ENCODE data around the gene GJB3. TPM values are rescaled to one million over a fixed set of nuclear protein-coding genes. Genes with fewer than 3 reads are reported as not detected.

Gene GJB3
- total and polyA plus RNA-seq, 2 of the 13 experiments (the other 11 are each of a cell fraction or from before 2014, with no cell fraction given), result not detected

- Histone ChIP-seq H3K27ac (ENCODE audit: extremely low read length, insufficient read depth, low read length) (no peak overlapping the region), H2AFZ (ENCODE audit: low read length) (no peak overlapping the region), H3K9ac (ENCODE audit: insufficient read depth, low read depth, low read length) (no peak overlapping the region), H3K4me2 (ENCODE audit: low read depth, low read length) (no peak overlapping the region), H3K36me3 (replicated peaks in 1 of 2; ENCODE audit: control insufficient read depth in 1 of 2, insufficient read depth in 2 of 2, low read length in 2 of 2) (no peaks in the 10 kb centered on the region), H3K4me1 (ENCODE audit: insufficient read depth, low read length) (no peaks in the 10 kb centered on the region), H3K27me3 (ENCODE audit: control insufficient read depth in 1 of 2, insufficient read depth in 2 of 2, low read length in 2 of 2) (peaks cover 10 to 34% of the 10 kb centered on the region in 2 experiments; a peak in 4 of 5 replicates), H4K20me1 (ENCODE audit: insufficient read depth, low read length) (no peaks in the 10 kb centered on the region), H3K9me3 (ENCODE audit: low read length) (no peaks in the 10 kb centered on the region), H3K4me3 (replicated peaks in 1 of 3; ENCODE audit: insufficient read depth in 1 of 3, low read depth in 2 of 3, low read length in 3 of 3) (no peak overlapping the region), H3K79me2 (ENCODE audit: insufficient read depth, low read length) (no peaks in the 10 kb centered on the region)
- in situ Hi-C loops (cut with HindIII; ENCODE audit: extremely low pct_ligation_motif_present, low pct_unique_long_range_greater_than_20kb) (no loop called here), intact Hi-C loops (cut with micrococcal nuclease; ENCODE audit: unreplicated experiment) (no loop called here)
- DNase-seq (ENCODE audit: low spot score), result no peak
- WGBS (ENCODE audit: low lambda C conversion rate), result 54% methylated on average over 3 of the region's 5 CpGs
- FAIRE-seq, result no peak
- ATAC-seq, result no peak
- ChIA-PET CTCF (ENCODE audit: low intra/inter-chr PET ratio, low total read pairs) (no interaction called here), POLR2A (no interaction called here)
- TF ChIP-seq ZNF704 (CRISPR knock-in tag; IDR thresholded peaks at IDR 0.05; ENCODE audit: borderline replicate concordance) (no peak), SUZ12 (IDR thresholded peaks at IDR 0.05; ENCODE audit: low read depth, low read length) (no peak), HOXA9 (CRISPR knock-in tag; IDR thresholded peaks at IDR 0.05; ENCODE audit: borderline replicate concordance) (no peak), ZFP41 (CRISPR knock-in tag; IDR thresholded peaks at IDR 0.05; ENCODE audit: borderline replicate concordance) (no peak), SRSF1 (optimal IDR thresholded peaks at IDR 0.05; ENCODE audit: low read depth, low read length) (no peak), ZNF121 (CRISPR knock-in tag; IDR thresholded peaks at IDR 0.05) (no peak), HNRNPK (IDR thresholded peaks at IDR 0.05; ENCODE audit: low read depth, low read length, poor library complexity, severe bottlenecking) (no peak), ZMAT3 (CRISPR knock-in tag; conservative IDR thresholded peaks at IDR 0.05) (no peak), ZNF530 (CRISPR knock-in tag; IDR thresholded peaks at IDR 0.05; ENCODE audit: low read depth) (no peak), PLRG1 (conservative IDR thresholded peaks at IDR 0.05) (no peak), TAF15 (IDR thresholded peaks at IDR 0.05; ENCODE audit: low read depth, low read length, poor library complexity, severe bottlenecking) (no peak), ZNF7 (CRISPR knock-in tag; IDR thresholded peaks at IDR 0.05) (no peak), SRSF4 (IDR thresholded peaks at IDR 0.05; ENCODE audit: low read depth, low read length, poor library complexity, severe bottlenecking) (no peak), THYN1 (CRISPR knock-in tag; IDR thresholded peaks at IDR 0.05; ENCODE audit: borderline replicate concordance, low read depth) (no peak)
- BruUV-seq (replicated peaks), result no TSS peak
Observed at GRCh38 chr1:34779962-34780361, 1.1 kb upstream of the GJB3 start.
